GM19455 (cell line): ENCODE measurements around the gene MED13.
"Not testable (repeated sequence)": the region's sequence is repeated elsewhere in the genome, so short reads cannot be mapped to it uniquely, and the experiment has no call there.

Source experiments
- ATAC-seq: cut with Tn5 transposase; IDR thresholded peaks from one replicate; pipeline ENCODE4 v1.9.1; 2021; ENCODE audit not compliant: unreplicated experiment

MED13 gene

DNA sequence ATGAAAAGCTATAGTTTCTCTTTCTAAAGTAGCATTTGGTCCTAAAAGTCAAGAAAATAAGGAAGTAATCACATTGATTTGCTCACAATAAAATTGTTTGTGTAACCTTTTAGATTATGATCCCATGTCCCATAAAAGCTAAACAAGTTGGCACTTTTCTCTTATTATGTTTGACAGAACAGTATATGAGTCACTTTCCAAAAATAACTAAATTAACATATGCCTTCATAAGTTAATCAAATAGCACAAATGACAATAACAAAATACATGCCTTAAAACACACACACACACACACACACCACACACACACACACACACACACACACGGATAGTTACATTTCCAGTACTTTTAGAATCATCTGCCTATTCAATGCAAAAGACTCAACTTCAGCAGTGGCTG lies 2.8 kb downstream of the MED13 start:
- ATAC-seq = no peak

GRCh38 chr17:62059414-62059813 lies 5.7 kb downstream of the MED13 start:
- ATAC-seq = no peak

- ATAC-seq = no peak
Measured at GRCh38 chr17:62058611-62059010, 6.5 kb downstream of the MED13 start.

DNA sequence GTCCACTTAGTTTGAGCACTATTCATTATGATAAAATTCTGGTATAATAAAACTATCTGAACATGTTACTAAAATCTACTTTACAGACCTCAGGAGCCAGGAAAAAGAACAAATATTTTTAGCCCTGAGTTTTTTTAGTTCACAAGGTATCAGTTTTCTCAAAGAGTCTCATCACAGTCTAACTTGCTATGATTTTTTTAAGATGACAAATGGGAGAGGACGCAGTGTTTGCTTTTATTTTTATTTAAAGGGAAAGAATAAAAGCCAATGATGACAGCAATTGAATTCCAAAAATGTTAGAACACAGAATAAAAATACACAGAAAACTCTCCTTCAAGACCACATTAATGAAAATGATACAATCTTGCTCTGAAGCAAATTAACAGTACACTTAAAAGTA lies 7.4 kb downstream of the MED13 start:
- no peak for ATAC-seq

DNA sequence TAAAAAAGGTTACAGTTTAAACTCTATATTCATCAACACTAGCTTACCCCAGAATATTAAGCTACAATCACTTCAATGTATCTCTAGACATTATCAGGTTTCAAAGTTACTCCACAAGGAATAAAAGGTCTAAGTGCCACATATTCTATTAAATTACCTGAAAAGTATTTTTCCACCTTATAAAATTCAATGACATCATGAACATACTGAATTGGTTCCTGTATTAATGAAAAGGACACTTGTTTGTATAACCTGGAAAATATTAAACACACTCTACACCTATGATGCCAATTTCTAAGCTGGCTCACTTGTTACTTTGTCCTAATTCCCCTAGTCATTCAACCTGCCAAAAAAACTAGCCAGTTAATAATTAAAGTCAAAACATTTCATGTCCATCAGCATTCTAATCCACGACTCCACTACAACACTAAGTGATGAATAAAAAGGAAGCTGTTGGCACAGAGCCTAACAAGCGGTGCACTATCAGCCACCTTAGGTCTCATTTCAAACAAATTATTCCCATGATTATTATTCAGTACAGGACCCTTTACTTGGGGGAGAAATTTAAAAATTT lies 12.2 kb downstream of the MED13 start:
- ATAC-seq = no peak

DNA sequence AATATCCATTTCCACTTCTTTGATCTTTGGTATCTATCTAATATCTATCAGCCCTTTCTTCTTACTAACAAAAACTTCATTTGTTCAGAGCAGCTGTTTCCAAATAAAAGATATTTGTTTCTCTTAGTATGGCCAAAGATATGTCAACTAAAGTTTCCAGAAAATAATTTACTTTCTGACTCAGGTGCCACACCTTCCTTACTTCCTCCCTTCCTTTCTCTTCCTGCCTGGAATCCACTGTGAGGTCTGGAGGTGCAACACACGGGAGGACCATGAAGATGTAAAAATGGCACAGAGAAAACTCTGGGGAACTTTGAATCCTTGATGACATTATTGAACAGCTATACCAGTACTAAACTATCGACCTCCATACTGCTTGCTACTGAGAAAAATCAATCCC lies 14.0 kb downstream of the MED13 start:
- ATAC-seq = no peak

GRCh38 chr17:62049299-62049698 lies 15.8 kb downstream of the MED13 start:
- ATAC-seq = no peak

- ATAC-seq = no peak
Measured at GRCh38 chr17:62048262-62048661, 16.8 kb downstream of the MED13 start.

- no peak for ATAC-seq
Measured at GRCh38 chr17:62045517-62045916, 19.6 kb downstream of the MED13 start.

DNA sequence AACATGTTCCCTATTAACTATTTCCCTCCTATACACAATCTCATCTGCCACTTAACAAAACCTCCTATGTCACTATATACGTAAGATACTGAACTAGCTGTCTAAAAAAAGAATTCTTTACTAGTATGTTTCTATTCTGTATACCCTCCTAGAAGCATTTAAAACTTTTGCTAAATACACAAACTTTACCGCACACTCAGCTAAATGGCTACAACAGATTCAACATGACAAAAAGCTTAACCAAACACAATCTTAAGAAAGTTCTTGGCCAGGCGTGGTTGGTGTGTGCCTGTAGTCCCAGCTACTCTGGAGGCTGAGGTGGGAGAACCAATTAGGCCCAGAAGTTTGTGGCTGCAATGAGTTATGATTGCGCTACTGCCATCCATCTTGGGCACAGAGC lies 20.0 kb downstream of the MED13 start:
- no peak for ATAC-seq

GRCh38 chr17:62043602-62044001 lies 21.5 kb downstream of the MED13 start:
- ATAC-seq = no peak

DNA sequence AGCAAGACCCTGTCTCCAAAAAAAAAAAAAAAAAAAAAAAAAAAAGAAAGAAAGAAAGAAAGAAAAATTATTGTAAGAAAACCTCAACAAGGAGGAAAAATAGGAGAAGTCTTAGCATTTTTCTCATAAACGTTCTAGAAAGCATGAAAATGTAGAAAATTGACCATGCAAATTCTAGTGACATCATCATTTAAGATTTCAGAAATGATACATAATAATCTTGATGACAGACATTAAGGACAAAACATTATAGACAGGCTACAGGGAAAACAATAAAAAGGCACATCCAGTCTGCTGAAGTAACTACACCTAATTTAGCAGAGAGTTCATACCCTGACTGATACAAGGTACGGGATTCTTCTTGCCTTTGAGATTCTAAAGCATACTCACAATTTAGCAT lies 21.9 kb downstream of the MED13 start:
- no peak for ATAC-seq

GRCh38 chr17:62038248-62038647 lies 26.8 kb downstream of the MED13 start:
- ATAC-seq = no peak

DNA sequence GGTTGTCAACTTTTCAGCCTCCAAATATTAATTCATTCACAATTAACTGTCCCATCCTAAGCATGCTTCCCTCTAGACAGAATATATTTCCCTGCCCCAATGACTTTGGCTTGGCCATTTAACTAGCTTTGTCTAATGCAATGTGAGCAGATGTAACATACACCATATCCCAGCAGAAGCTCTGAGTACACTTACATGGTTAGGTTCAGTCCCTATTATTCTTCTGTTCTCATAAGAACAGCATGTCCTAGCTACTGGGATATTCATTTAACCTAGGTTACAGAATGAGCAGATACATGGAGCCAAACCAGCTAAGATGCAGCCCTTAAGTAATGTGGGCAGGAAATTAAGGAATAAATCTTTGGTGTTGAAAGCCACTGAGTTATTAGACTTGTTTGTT lies 31.8 kb downstream of the MED13 start:
- no peak for ATAC-seq

DNA sequence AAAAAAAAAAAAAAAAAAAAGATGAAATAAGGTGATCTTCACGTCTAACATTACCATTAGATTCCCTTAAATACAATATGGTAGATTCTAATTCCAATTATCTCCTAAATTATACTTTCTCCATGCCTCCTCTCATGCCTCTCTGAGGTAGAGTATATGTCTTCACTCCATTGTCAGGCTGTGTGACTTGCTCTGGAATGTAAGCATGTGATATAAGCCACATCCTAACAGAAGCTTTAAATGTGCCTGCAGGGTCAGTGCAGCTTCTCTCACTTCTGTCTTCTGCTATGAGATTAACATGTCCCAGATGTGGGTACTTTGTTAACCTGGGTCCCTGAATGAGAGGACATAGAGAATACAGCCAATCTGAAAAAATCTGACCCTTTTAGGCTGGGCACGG lies 32.6 kb downstream of the MED13 start:
- no peak for ATAC-seq

- ATAC-seq = no peak
Measured at GRCh38 chr17:62030264-62030663, 34.8 kb downstream of the MED13 start.

- no peak for ATAC-seq
Measured at GRCh38 chr17:62024866-62025265, 40.2 kb downstream of the MED13 start.

GRCh38 chr17:62017912-62018311 lies 47.2 kb downstream of the MED13 start:
- no peak for ATAC-seq

GRCh38 chr17:62017496-62017895 lies 47.6 kb downstream of the MED13 start:
- no peak for ATAC-seq

DNA sequence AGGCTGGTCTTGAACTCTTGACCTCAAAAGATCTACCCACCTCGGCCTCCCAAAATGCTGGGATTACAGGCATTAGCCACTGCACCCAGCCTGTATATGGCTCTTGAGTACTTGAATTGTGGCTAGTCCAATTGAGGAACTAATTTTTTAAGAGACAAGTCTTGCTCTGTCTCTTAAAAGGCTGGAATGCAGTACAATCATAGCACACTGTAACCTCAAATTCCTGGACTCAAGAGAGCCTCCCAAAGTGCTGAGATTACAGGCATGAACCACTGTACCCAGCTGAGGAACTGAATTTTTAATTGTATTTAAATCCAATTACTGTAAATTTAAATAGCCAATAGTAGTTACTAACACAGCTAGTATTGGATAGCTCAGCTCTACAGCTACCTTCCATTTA lies 50.6 kb downstream of the MED13 start:
- no peak for ATAC-seq

GRCh38 chr17:62009220-62009619 lies 55.9 kb downstream of the MED13 start:
- no peak for ATAC-seq

- no peak for ATAC-seq
Measured at GRCh38 chr17:62008294-62008693, 56.8 kb downstream of the MED13 start.

- no peak for ATAC-seq
Measured at GRCh38 chr17:62004388-62004787, 60.7 kb downstream of the MED13 start.

DNA sequence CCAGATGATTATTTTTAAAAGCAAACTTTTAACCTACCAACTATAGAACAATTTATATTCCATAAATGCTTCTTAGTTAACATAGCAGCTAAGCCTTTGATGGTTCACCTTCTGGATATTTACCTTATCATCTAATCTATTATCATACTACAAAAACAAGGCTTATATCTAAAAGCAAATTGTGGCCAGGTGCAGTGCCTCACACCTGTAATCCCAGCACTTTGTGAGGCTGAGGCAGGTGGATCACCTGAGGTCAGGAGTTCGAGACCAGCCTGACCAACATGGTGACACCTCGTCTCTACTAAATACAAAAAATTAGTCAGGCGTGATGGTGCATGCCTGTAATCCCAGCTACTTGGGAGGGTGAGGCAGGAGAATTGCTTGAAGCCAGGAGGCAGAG lies 61.9 kb downstream of the MED13 start:
- not testable (repeated sequence) for ATAC-seq
